Neural progenitor cell (in vitro differentiated cells): Measurements from ENCODE around the gene AKAP8. TPM values are rescaled to one million over a fixed set of nuclear protein-coding genes. Genes with fewer than 3 reads are reported as not detected.

Experiments used
- DNase-seq: peaks from one replicate; pipeline ENCODE4 v3.0.0-alpha.2; 2016; ENCODE audit warnings: low spot score
- H2AFZ ChIP-seq: fragments of 200-600 bp; sonication (generic); replicated peaks from 2 replicates; pipeline ENCODE4 v1.6.1; 2016; ENCODE audit warnings: antibody characterized with exemption
- H3F3A ChIP-seq: fragments of 200-600 bp; sonication (generic); 2 replicates; pipeline ENCODE4 v1.6.1; 2016; ENCODE audit warnings: antibody characterized with exemption, low read depth
- H3K27ac ChIP-seq: fragments of 200-600 bp; sonication (generic); 2 replicates; pipeline ENCODE4 v1.5.1; 2016; ENCODE audit warnings: mild to moderate bottlenecking
- H3K27me3 ChIP-seq: fragments of 200-600 bp; sonication (generic); 2 replicates; pipeline ENCODE4 v1.6.1; 2016; ENCODE audit warnings: mild to moderate bottlenecking, moderate library complexity
- H3K36me3 ChIP-seq: fragments of 200-600 bp; sonication (generic); 2 replicates; pipeline ENCODE4 v1.5.1; 2016
- H3K4me1 ChIP-seq: fragments of 200-600 bp; sonication (generic); 2 replicates; pipeline ENCODE4 v1.6.1; 2016; ENCODE audit warnings: mixed run types
- H3K4me2 ChIP-seq: fragments of 200-600 bp; sonication (generic); 2 replicates; pipeline ENCODE4 v1.6.1; 2016
- H3K4me3 ChIP-seq: fragments of 200-600 bp; sonication (generic); 2 replicates; pipeline ENCODE4 v1.5.1; 2016
- H3K79me2 ChIP-seq: fragments of 200-600 bp; sonication (generic); 2 replicates; pipeline ENCODE4 v1.6.1; 2016; ENCODE audit warnings: low read depth
- H3K9ac ChIP-seq: fragments of 200-600 bp; sonication (generic); 2 replicates; pipeline ENCODE4 v1.6.1; 2016
- H3K9me3 ChIP-seq: fragments of 200-600 bp; sonication (generic); 2 replicates; pipeline ENCODE4 v1.5.1; 2016; ENCODE audit warnings: low read depth
- H4K20me1 ChIP-seq: fragments of 200-600 bp; sonication (generic); 2 replicates; pipeline ENCODE4 v1.6.1; 2016; ENCODE audit warnings: low read depth
- H3K27ac Mint-ChIP-seq: 3 replicates; pipeline ENCODE4 v1.8.0; 2021; ENCODE audit warnings: mixed read lengths
- H3K27me3 Mint-ChIP-seq: 2 replicates; pipeline ENCODE4 v1.8.0; 2022; ENCODE audit warnings: low read depth, mild to moderate bottlenecking, inconsistent platforms, moderate library complexity, mixed read lengths; ENCODE audit not compliant: insufficient read depth
- H3K36me3 Mint-ChIP-seq: 3 replicates; pipeline ENCODE4 v1.8.0; 2021; ENCODE audit warnings: mixed read lengths
- H3K4me1 Mint-ChIP-seq: 3 replicates; pipeline ENCODE4 v1.8.0; 2021; ENCODE audit warnings: mixed read lengths
- H3K4me3 Mint-ChIP-seq: 3 replicates; pipeline ENCODE4 v1.8.0; 2021; ENCODE audit warnings: mild to moderate bottlenecking, moderate library complexity, mixed read lengths
- H3K9me3 Mint-ChIP-seq: 3 replicates; pipeline ENCODE4 v1.8.0; 2020; ENCODE audit warnings: mixed read lengths
- CTCF ChIP-seq: fragments of 200-600 bp; sonication (generic); IDR thresholded peaks from 2 replicates; pipeline ENCODE4 v1.5.1; 2017; ENCODE audit warnings: antibody characterized with exemption, mild to moderate bottlenecking
- EZH2 ChIP-seq: fragments of 200-600 bp; sonication (generic); IDR thresholded peaks from 2 replicates; pipeline ENCODE4 v1.6.1; 2017; ENCODE audit warnings: antibody characterized with exemption, mild to moderate bottlenecking, moderate library complexity
- EZH2phosphoT487 ChIP-seq: fragments of 200-600 bp; sonication (generic); IDR thresholded peaks from 2 replicates; pipeline ENCODE4 v1.6.1; 2017; ENCODE audit warnings: antibody characterized with exemption
- total RNA-seq: library from RNA; depleted of rRNA; stranded (reverse); fragments of >200 nt; gene quantifications from 2 replicates; pipeline ENCODE4 v1.2.3, GENCODE V29; 2015; ENCODE audit warnings: low replicate concordance

Gene AKAP8
- total RNA-seq, 1 donor from 2014 or later, result 20.1 TPM

GRCh38 chr19:15426485-15427349 is 47.1 kb upstream of the AKAP8 start:
- Histone ChIP-seq H3K36me3 (peaks cover 5% of the 10 kb centered on the region), H3F3A (no peaks in the 10 kb centered on the region), H3K4me3 (no peak overlapping the region), H3K27ac (no peak overlapping the region), H3K27me3 (no peaks in the 10 kb centered on the region), H3K79me2 (peaks cover 31% of the 10 kb centered on the region), H3K9me3 (no peaks in the 10 kb centered on the region), H3K4me2 (no peak overlapping the region), H2AFZ (no peak overlapping the region), H3K9ac (no peak overlapping the region), H4K20me1 (peaks cover 27% of the 10 kb centered on the region), H3K4me1 (peaks cover 5% of the 10 kb centered on the region)
- Mint-ChIP-seq H3K27ac (no peak overlapping the region), H3K9me3 (peaks cover 6% of the 10 kb centered on the region), H3K27me3 (peaks cover 4% of the 10 kb centered on the region), H3K4me3 (peak overlapping the region; percentile 43), H3K4me1 (peaks cover 15% of the 10 kb centered on the region), H3K36me3 (peaks cover 32% of the 10 kb centered on the region)
- DNase-seq, result no peak
- no peak for TF ChIP-seq CTCF
- no peak for TF ChIP-seq EZH2phosphoT487
- TF ChIP-seq EZH2, result no peak

- H3K79me2 ChIP-seq, result peaks cover 18% of the 10 kb centered on the region
- no peaks in the 10 kb centered on the region for H3K9me3 ChIP-seq
- H3K36me3 ChIP-seq, result peaks cover 5% of the 10 kb centered on the region
- peaks cover 14% of the 10 kb centered on the region for H4K20me1 ChIP-seq
- no peak for DNase-seq
- no peak overlapping the region for H3K27ac ChIP-seq
- Mint-ChIP-seq H3K27ac (no peak overlapping the region), H3K36me3 (peaks cover 29% of the 10 kb centered on the region), H3K4me3 (no peak overlapping the region), H3K4me1 (peaks cover 4% of the 10 kb centered on the region), H3K9me3 (peaks cover 6% of the 10 kb centered on the region), H3K27me3 (peaks cover 4% of the 10 kb centered on the region)
- TF ChIP-seq EZH2 (no peak), CTCF (no peak), EZH2phosphoT487 (no peak)
- no peak overlapping the region for H2AFZ ChIP-seq
- no peaks in the 10 kb centered on the region for H3F3A ChIP-seq
- H3K9ac ChIP-seq, result no peak overlapping the region
- H3K4me1 ChIP-seq, result no peaks in the 10 kb centered on the region
- H3K4me3 ChIP-seq, result no peak overlapping the region
- no peaks in the 10 kb centered on the region for H3K27me3 ChIP-seq
- H3K4me2 ChIP-seq, result no peak overlapping the region
Observed at GRCh38 chr19:15425321-15425950, 45.8 kb upstream of the AKAP8 start.

- H3K4me3 ChIP-seq, result no peak overlapping the region
- H3K36me3 ChIP-seq, result peaks cover 5% of the 10 kb centered on the region
- no peaks in the 10 kb centered on the region for H3K4me1 ChIP-seq
- H3K4me2 ChIP-seq, result no peak overlapping the region
- peaks cover 3% of the 10 kb centered on the region for H3F3A ChIP-seq
- Mint-ChIP-seq H3K27ac (no peak overlapping the region), H3K36me3 (peaks cover 28% of the 10 kb centered on the region), H3K9me3 (peaks cover 6% of the 10 kb centered on the region), H3K4me1 (no peaks in the 10 kb centered on the region), H3K4me3 (no peak overlapping the region), H3K27me3 (peaks cover 4% of the 10 kb centered on the region)
- no peaks in the 10 kb centered on the region for H3K9me3 ChIP-seq
- TF ChIP-seq CTCF (no peak), EZH2 (no peak), EZH2phosphoT487 (no peak)
- no peak overlapping the region for H3K9ac ChIP-seq
- H3K27ac ChIP-seq, result no peak overlapping the region
- peaks cover 12% of the 10 kb centered on the region for H3K79me2 ChIP-seq
- no peak overlapping the region for H2AFZ ChIP-seq
- DNase-seq, result no peak
- H4K20me1 ChIP-seq, result peaks cover 10% of the 10 kb centered on the region
- H3K27me3 ChIP-seq, result no peaks in the 10 kb centered on the region
Observed at GRCh38 chr19:15424692-15425272, 45.2 kb upstream of the AKAP8 start.
